M059J (cell line): ENCODE data around the gene DCHS2. TPM values are rescaled to one million over a fixed set of nuclear protein-coding genes. Genes with fewer than 3 reads are reported as not detected.

Experiments
- DNase-seq: peaks from one replicate; pipeline ENCODE4 v3.0.0-alpha.2; 2012; ENCODE audit warnings: low read depth
- total RNA-seq: library from RNA; depleted of rRNA; stranded (reverse); fragments of >200 nt; shearing (Covaris generic); gene quantifications from 2 replicates; pipeline ENCODE4 v1.2.3, GENCODE V29; 2014; rRNA removed

Gene DCHS2
- total RNA-seq, result under 0.01 TPM in 1 of 2 replicates, not detected in the other

DNA sequence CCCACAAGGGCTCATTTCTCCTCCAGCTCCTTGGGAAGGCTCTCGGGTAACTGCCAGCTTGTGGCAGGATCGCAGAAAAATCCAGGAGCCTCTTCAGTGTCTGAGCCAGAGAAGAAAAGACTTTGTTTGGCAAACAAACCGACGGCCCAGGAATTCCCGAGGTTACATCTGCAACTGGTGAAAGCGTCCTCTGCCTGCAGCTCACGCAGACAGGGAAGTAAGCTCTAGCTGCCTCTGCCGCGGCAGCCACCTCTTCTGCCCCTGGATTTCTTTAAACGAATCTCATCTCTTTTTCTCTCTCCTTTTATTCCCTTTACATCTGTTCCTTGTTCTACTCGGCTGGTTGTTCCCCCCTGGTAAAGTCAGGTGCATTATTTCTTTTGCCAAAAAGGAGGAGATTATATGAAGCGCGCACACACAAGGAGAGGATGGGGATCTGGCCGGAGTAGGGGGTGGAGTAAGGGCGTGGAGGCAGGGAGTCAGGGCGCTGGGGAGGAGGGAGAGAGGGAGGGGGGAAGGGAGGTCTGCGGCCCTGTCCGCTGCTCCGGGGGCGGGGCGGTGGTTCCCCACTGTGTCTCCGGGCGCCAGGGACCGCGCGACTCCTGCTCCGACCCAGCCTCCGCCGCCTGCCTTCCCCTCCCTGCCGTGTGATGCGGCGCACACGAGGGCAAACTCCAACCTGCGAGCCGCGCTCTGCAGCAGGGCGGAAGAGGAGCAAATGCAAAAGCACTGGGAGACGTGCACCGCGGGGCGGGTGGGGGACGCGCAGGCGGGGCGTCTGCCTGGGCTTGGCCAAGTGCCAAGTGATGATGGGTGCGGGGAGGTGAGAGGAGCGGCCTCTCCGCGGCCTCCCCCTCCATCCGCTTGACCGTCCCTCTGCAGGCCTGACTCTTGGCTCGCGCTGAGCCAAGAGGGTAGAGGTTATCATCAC lies at the start of gene DCHS2:
DCHS2 (minus strand) TSS at position 459 of the 931 bp plus-strand sequence; CDS start at position 15, 444 bp downstream.
- no peak for DNase-seq

DNA sequence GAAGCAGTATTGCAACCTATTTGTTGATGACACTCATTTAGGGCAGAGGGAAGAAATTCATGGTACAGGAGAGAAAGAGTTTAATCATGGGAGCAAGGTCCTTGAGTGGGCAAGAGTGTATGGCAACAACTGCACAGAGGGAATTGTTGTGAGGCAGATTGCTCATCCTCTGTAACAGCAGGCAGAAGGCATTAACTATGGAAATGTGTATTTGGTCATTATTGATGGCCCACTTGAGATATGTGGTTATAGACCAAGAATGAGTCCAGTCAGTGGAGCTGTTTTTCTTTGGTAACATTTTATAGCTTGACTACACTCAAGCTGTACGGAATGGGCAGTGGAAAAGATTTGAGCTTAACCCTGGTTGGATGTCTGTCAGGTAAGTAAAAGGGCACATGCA lies 42.7 kb upstream of the DCHS2 start:
- DNase-seq, result no peak

GRCh38 chr4:154529728-154530519 lies 38.3 kb upstream of the DCHS2 start:
- DNase-seq, result no peak

GRCh38 chr4:154528869-154529268 lies 37.3 kb upstream of the DCHS2 start:
- DNase-seq, result no peak

- no peak for DNase-seq
These were observed 35.7 kb upstream of the DCHS2 start for GRCh38 chr4:154527308-154527707.

DNA sequence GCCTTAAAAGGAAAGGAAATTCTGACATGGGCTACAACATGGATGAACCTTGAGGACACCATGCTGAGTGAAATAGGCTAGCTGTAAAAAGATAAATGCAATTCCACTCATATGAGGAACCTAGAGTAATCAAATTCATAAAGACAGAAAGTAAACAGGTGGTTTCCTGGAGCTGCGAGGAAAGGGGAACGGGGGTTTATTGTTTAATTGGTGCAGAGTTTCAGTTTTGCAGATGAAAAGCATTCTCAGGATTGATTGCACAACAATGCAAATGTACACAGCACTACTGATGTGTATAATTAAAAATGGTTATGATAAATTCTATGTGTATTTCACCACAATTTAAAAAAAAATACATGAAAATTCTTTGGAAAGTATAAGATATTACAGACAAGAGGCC lies 34.6 kb upstream of the DCHS2 start:
- no peak for DNase-seq

- DNase-seq, result no peak
These were observed 30.0 kb upstream of the DCHS2 start for GRCh38 chr4:154521607-154522006.

DNA sequence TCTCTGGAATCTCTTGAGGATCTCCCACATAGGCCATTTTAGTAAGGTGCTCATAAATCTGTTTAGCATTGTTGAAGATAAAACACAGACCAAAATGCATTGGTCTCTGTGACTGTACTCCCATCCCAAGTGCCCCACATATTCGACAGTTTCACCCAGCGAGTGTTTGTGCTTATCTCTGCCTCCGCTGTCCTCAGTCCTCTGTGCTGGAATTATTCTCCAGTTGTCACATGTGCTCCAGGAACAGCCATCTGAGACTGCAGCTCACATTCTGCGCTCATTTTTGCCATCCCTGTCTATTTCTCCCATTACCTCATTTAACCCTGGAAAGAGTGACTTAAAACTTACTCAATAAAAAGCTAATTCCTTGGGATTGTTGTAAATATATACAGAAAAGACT lies 27.6 kb upstream of the DCHS2 start:
- DNase-seq, result no peak

- no peak for DNase-seq
These were observed 26.0 kb upstream of the DCHS2 start for GRCh38 chr4:154517591-154517990.

DNA sequence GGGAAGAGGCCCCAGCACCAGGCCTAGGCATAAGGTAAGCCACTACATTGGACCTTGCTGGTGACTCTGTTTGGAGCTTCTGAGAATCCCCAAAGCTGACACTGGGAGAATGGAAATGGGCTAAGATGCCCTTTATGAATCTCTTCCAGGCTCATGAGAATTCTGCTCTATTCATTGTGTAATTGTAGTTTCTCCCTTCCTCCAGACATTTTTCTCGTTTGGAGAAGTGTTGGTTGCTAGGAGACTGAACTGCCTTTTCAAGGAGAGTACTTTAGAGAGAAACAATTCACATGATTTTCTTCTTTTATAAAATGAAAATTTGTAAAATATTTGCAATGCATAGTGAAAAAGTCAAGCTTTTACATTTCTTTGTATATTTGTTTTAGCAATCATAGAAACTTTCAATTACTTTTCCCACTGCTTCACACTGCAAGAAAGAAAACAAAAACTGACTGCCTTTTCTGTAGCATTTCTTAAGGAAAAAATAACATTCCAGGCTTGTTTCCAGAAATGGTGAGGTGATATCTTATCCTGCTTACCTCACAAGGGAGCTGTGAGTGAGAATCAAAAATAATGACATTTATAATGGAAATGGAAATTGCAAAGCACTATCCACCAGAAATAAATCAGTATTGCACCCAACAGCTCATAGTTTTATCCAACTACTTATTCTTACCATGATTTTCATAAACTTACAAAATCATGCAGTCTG lies 24.9 kb upstream of the DCHS2 start:
- DNase-seq, result no peak

GRCh38 chr4:154511981-154512380 lies 20.4 kb upstream of the DCHS2 start:
- DNase-seq, result no peak

GRCh38 chr4:154511548-154511947 lies 19.9 kb upstream of the DCHS2 start:
- DNase-seq, result no peak

DNA sequence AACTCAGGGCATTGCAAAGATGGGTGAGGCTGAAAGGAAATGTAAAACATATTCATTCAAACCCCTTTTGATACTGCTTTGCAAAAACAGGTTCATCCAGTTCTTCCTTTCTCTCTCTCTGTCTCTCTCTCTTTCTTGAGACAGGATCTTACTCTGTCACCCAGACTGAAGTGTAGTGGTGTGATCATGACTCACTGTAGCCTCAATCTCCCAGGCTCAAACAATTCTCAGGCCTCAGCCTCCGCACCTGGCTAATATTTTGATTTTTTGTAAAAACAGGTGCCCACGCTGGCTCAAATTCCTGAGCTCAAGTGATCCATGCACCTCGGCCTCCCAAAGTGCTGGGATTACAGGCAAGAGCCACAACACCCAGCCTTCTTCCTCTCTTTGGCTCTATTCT lies 15.6 kb upstream of the DCHS2 start:
- DNase-seq, result no peak

DNA sequence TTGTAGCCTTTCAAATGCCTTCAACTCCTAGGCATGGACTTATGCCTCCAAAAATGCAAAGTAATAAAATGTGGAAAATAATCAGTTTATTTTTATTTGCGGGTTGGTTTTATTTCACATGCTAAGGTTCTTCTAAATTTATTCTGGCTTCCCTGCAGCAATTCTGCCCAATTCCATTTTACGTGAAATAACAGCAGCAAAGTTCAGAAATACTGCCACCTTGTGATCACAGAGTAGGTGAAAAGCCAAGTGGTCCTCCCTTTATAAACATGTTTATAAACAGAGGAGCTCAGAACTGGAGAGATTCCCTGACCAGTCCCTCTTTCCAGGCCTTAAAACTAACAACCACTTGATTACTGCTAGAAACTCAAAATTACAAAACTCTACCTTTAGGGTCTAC lies 14.7 kb upstream of the DCHS2 start:
- DNase-seq, result peak; percentile 35

- peak; percentile 15 for DNase-seq
These were observed 12.0 kb upstream of the DCHS2 start for GRCh38 chr4:154503598-154503997.

GRCh38 chr4:154502111-154502510 lies 10.5 kb upstream of the DCHS2 start:
- no peak for DNase-seq

GRCh38 chr4:154497889-154498288 lies 6.3 kb upstream of the DCHS2 start:
- no peak for DNase-seq

DNA sequence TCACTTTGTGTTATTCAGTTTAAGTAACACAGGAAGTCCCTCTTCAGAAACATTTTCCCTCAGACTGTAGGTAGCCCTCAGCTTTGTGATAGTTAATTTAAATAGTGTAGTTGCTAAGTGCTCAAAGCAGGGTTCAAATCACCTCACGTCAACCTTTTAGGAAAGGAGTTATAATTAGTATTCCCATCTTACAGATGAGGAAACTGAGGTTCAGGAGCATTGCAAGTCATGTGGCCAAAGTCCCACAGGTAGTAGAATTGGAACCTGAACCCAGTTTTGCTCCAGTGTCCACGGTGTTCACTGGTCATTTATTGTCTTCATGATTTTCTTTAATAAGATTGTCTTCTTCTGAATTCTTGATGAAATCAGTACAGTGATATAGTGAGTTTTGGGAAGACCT lies 4.3 kb upstream of the DCHS2 start:
- DNase-seq, result no peak

DNA sequence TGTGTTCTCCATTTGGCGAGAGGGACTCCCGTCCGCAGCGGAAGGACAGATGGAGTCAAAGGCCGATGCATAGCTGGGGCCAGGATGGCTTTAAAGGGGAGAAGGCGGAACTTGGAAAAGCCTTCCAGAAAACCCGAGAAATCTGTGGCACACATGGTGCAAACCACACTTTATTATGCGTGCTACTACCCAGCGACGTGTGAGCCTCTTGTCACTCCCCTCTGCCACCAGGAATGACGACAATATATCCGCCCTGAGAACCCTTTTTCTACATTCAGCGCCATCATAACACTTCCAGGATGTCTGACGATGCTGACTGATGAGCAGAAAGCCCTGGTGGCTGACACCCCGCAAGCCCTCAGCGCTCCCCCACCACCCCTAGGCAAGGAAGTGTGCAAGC lies 689 bp upstream of the DCHS2 start:
- DNase-seq, result no peak

GRCh38 chr4:154490583-154491340 lies 837 bp downstream of the DCHS2 start:
- no peak for DNase-seq

DNA sequence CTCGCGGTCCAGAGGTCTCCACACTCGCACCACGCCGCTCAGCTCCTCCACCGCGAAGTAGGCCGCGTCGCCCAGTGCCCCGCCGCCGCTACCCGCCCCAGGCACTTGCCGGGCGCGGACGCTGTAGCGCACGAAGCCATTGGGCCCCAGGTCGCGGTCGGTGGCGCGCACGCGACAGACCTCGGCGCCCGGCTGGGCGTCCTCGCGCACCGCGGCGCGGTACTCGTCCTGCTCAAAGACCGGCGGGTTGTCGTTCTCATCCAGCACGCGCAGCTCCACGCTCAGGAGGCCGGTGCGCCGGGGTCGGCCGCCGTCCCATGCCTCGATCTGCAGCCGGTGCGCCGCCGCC lies 1.4 kb downstream of the DCHS2 start:
- no peak for DNase-seq
